GM12878 (cell line): ENCODE data around the gene RGS11. TPM values are rescaled to one million over a fixed set of nuclear protein-coding genes. Genes with fewer than 3 reads are reported as not detected.

ENCODE experiments used
- ATAC-seq: fragments of 200-7000 bp; cut with Tn5 transposase; 3 replicates; pipeline ENCODE4 v1.9.1; 2020; ENCODE audit warnings: mild to moderate bottlenecking, moderate library complexity
- BruUV-seq: library from RNA; stranded (reverse); fragments of 400-500 nt; replicated peaks from 2 replicates; lab custom pipeline; 2021; lab: Mats Ljungman, UMichigan
- CTCF ChIA-PET: fragments of 300-600 bp; sonication (Branson Sonifier 250); formaldehyde crosslinking; extraction: SDS; loops from one replicate; lab custom pipeline; 2021; ENCODE audit warnings: inconsistent platforms; lab: Yijun Ruan, JAX
- POLR2A ChIA-PET: fragments of 350-600 bp; formaldehyde crosslinking; extraction: SDS; loops from one replicate; lab custom pipeline; 2021; ENCODE audit warnings: inconsistent platforms; lab: Charles Lee
- RAD21 ChIA-PET: fragments of 300-600 bp; sonication (Branson Sonifier 250); formaldehyde crosslinking; loops from one replicate; lab custom pipeline; 2023; ENCODE audit warnings: antibody characterized with exemption; ENCODE audit not compliant: unreplicated experiment; lab: Charles Lee
- SMC1A ChIA-PET: fragments of 300-600 bp; sonication (Branson Sonifier 250); formaldehyde crosslinking; loops from one replicate; lab custom pipeline; 2023; ENCODE audit not compliant: unreplicated experiment, uncharacterized antibody; lab: Charles Lee
- DNase-seq: peaks from one replicate; pipeline ENCODE4 v3.0.0-alpha.2; 2011; ENCODE audit warnings: low read depth, low spot score
- FAIRE-seq: peaks from 3 replicates; lab custom pipeline; 2011; peaks lifted over from hg19 to GRCh38; lab: Jason Lieb, UNC
- H2AFZ ChIP-seq: 2 replicates; pipeline ENCODE4 v1.6.0; 2011; ENCODE audit warnings: low read depth, low read length, control low read depth; ENCODE audit not compliant: control insufficient read depth
- H3K27ac ChIP-seq: 2 replicates; pipeline ENCODE4 v1.5.1; 2011; ENCODE audit warnings: control low read depth; ENCODE audit not compliant: control insufficient read depth, insufficient read depth
- H3K27me3 ChIP-seq, 2 experiments: replicated peaks in 1 of 2; 2 replicates each; pipeline versions ENCODE4 v1.6.0 to v1.6.1; 2011; ENCODE audit warnings: low read length in 1 of 2; ENCODE audit not compliant: control insufficient read depth in 2 of 2, insufficient read depth in 2 of 2
- H3K36me3 ChIP-seq, 2 experiments: 2 replicates each; pipeline ENCODE4 v1.5.1; 2011; ENCODE audit warnings: low read length in 1 of 2; ENCODE audit not compliant: control insufficient read depth in 2 of 2, insufficient read depth in 2 of 2
- H3K4me1 ChIP-seq: 2 replicates; pipeline ENCODE4 v1.6.1; 2011; ENCODE audit warnings: mild to moderate bottlenecking, low read length, moderate library complexity, mixed read lengths; ENCODE audit not compliant: control insufficient read depth, insufficient read depth
- H3K4me2 ChIP-seq: 2 replicates; pipeline ENCODE4 v1.6.0; 2011; ENCODE audit warnings: control low read depth; ENCODE audit not compliant: control insufficient read depth, insufficient read depth
- H3K4me3 ChIP-seq: fragments of 200-600 bp; sonication (generic); 2 replicates; pipeline ENCODE4 v1.5.1; 2016
- H3K79me2 ChIP-seq: 2 replicates; pipeline ENCODE4 v1.6.0; 2011; ENCODE audit warnings: low read length; ENCODE audit not compliant: control insufficient read depth, insufficient read depth
- H3K9ac ChIP-seq: 2 replicates; pipeline ENCODE4 v1.8.0; 2011; ENCODE audit warnings: low read length, control low read depth, mixed read lengths; ENCODE audit not compliant: control insufficient read depth, insufficient read depth
- H3K9me3 ChIP-seq: replicated peaks from 3 replicates; pipeline ENCODE4 v1.5.1; 2011; ENCODE audit warnings: mild to moderate bottlenecking, low read length; ENCODE audit not compliant: control insufficient read depth, insufficient read depth
- H4K20me1 ChIP-seq: 2 replicates; pipeline ENCODE4 v1.6.0; 2011; ENCODE audit not compliant: control insufficient read depth, insufficient read depth
- CTCF ChIP-seq, 3 experiments: IDR thresholded peaks in 2 of 3; conservative IDR thresholded peaks in 1 of 3; 2 replicates each; pipeline ENCODE4 v1.5.1; 2011; ENCODE audit warnings: low read depth in 3 of 3, low read length in 3 of 3, mild to moderate bottlenecking in 3 of 3, control low read depth in 2 of 3, moderate library complexity in 2 of 3, inconsistent platforms in 1 of 3, mixed read lengths in 1 of 3; ENCODE audit not compliant: control insufficient read depth in 2 of 3, insufficient read depth in 1 of 3; ENCODE audit errors: extremely low read depth in 1 of 3
- PRDM15 ChIP-seq: fragments of 450-650 bp; formaldehyde crosslinking; IDR thresholded peaks from 2 replicates; pipeline ENCODE4 v1.4.0; 2020; ENCODE audit warnings: mild to moderate bottlenecking, moderate library complexity
- RAD21 ChIP-seq: IDR thresholded peaks from 2 replicates; pipeline ENCODE4 v1.6.1; 2011; ENCODE audit warnings: mild to moderate bottlenecking, low read depth, low read length, moderate library complexity; ENCODE audit not compliant: insufficient read depth
- WGBS: methylation state at CpG from one replicate; pipeline ENCODE4 v1.1.6; 2016; ENCODE audit warnings: low lambda C conversion rate; ENCODE audit not compliant: insufficient replicate concordance, insufficient coverage; ENCODE audit errors: missing lambda C conversion rate; 5-methylcytosine and 5-hydroxymethylcytosine counted together
- in situ Hi-C: fragments of 300-500 bp; cut with MboI; formaldehyde crosslinking; loops from 9 replicates; pipeline ENCODE4 v1.14.3; 2018; ENCODE audit warnings: mixed read lengths
- intact Hi-C: fragments of 100-400 bp; cut with micrococcal nuclease; formaldehyde crosslinking; loops from one replicate; pipeline ENCODE4 v1.14.2; 2022; ENCODE audit not compliant: unreplicated experiment
- polyA plus RNA-seq, 11 experiments: library from polyadenylated mRNA; depleted of rRNA in 4 of 11; unstranded in 6 of 11; stranded (reverse) in 5 of 11; fragments of >200 nt; fragmentation: Nextera tagmentation in 4 of 11; fragmentation: Illumina TruSeq in 1 of 11; extraction: Ambion mirVana in 4 of 11; extraction: Trizol in 1 of 11; gene quantifications; 1 replicate in 1 of 11; 2 replicates in 10 of 11; pipeline versions ENCODE4 v1.2.1 to v1.2.3, GENCODE V29; 2011 to 2016; ENCODE audit warnings: inconsistent platforms in 2 of 11, missing spikeins in 2 of 11, low read depth in 1 of 11
- total RNA-seq, 4 experiments: library from RNA; depleted of rRNA in 3 of 4; stranded (reverse); fragments of >200 nt in 3 of 4; fragmentation: Illumina TruSeq in 1 of 4; extraction: Trizol in 1 of 4; gene quantifications; 2 replicates each; pipeline versions ENCODE4 v1.2.1 to v1.2.3, GENCODE V29; 2013 to 2021

RGS11 gene
- total and polyA plus RNA-seq, 10 of the 15 experiments (the other 5 are each of a cell fraction or from before 2014, with no cell fraction given), result 0.04 TPM; not detected in 9

GRCh38 chr16:318628-319027 lies 42.9 kb upstream of the RGS11 start:
- no peak overlapping the region for H3K4me2 ChIP-seq
- FAIRE-seq, result no peak
- ChIA-PET POLR2A (no interaction called here), SMC1A (no interaction called here), CTCF (no interaction called here), RAD21 (no interaction called here)
- H3K27ac ChIP-seq, result no peak overlapping the region
- BruUV-seq, result no TSS peak
- intact Hi-C loops, result no loop called here
- no peak overlapping the region for H2AFZ ChIP-seq
- no peaks in the 10 kb centered on the region; the same call in none of the 2 replicates for H3K79me2 ChIP-seq
- TF ChIP-seq RAD21 (peak; percentile 28; the same call in 1 of the 2 replicates), CTCF (IDR thresholded peaks at IDR 0.05 in 2 of 3, conservative IDR thresholded peaks at IDR 0.05 in 1 of 3; ENCODE audit: control insufficient read depth in 2 of 3, extremely low read depth in 1 of 3, insufficient read depth in 1 of 3, low read depth in 3 of 3, low read length in 3 of 3) (peak; percentile 17 to 30 (median 24); a peak in 5 of 6 replicates), PRDM15 (CRISPR knock-in tag) (no peak)
- ATAC-seq, result peak; percentile 28; the same call in 1 of the 3 replicates
- H3K27me3 ChIP-seq, result no peaks in the 10 kb centered on the region
- no peaks in the 10 kb centered on the region for H3K9me3 ChIP-seq
- no peak overlapping the region for H3K9ac ChIP-seq
- H4K20me1 ChIP-seq, result no peaks in the 10 kb centered on the region
- H3K4me3 ChIP-seq, result no peak overlapping the region
- in situ Hi-C loops, result no loop called here
- peaks cover under 1% of the 10 kb centered on the region for H3K4me1 ChIP-seq
- DNase-seq, result no peak
- H3K36me3 ChIP-seq, result peaks cover 3 to 15% of the 10 kb centered on the region in 2 experiments; a peak in 3 of 4 replicates
- WGBS, result 99% methylated on average over 22 of the region's 22 CpGs
